ENCODE measurements around the gene OLFML3.
"Not testable (repeated sequence)": the region's sequence is repeated elsewhere in the genome, so short reads cannot be mapped to it uniquely, and the experiment has no call there.

Gene OLFML3

GRCh38 chr1:113990961-113991360 is 11.7 kb downstream of the OLFML3 start:
- DNase-seq (ENCODE audit: extremely low read depth in 1 of 2, low read depth in 1 of 2): no peak

- no peak for DNase-seq (ENCODE audit: extremely low read depth in 1 of 2, low read depth in 1 of 2)
Measured at GRCh38 chr1:113991467-113991997, 12.3 kb downstream of the OLFML3 start.

- no peak for DNase-seq (ENCODE audit: extremely low read depth in 1 of 2, low read depth in 1 of 2)
Measured at GRCh38 chr1:113993072-113993471, 13.8 kb downstream of the OLFML3 start.

GRCh38 chr1:113993766-113994165 is 14.5 kb downstream of the OLFML3 start:
- no peak for DNase-seq (ENCODE audit: extremely low read depth in 1 of 2, low read depth in 1 of 2)

- no peak for DNase-seq (ENCODE audit: extremely low read depth in 1 of 2, low read depth in 1 of 2)
Measured at GRCh38 chr1:113995382-113995781, 16.1 kb downstream of the OLFML3 start.

GRCh38 chr1:113998361-113998760 is 19.1 kb downstream of the OLFML3 start:
- no peak for DNase-seq (ENCODE audit: extremely low read depth in 1 of 2, low read depth in 1 of 2)

GRCh38 chr1:113999233-113999632 is 20.0 kb downstream of the OLFML3 start:
- no peak for DNase-seq (ENCODE audit: extremely low read depth in 1 of 2, low read depth in 1 of 2)

- DNase-seq (ENCODE audit: extremely low read depth in 1 of 2, low read depth in 1 of 2): no peak
Measured at GRCh38 chr1:113999799-114000198, 20.5 kb downstream of the OLFML3 start.

- DNase-seq (ENCODE audit: extremely low read depth in 1 of 2, low read depth in 1 of 2): no peak
Measured at GRCh38 chr1:114000406-114000805, 21.1 kb downstream of the OLFML3 start.

GRCh38 chr1:114002492-114003239 is 23.4 kb downstream of the OLFML3 start:
- no peak for DNase-seq (ENCODE audit: extremely low read depth in 1 of 2, low read depth in 1 of 2)

- no peak for DNase-seq (ENCODE audit: extremely low read depth in 1 of 2, low read depth in 1 of 2)
Measured at GRCh38 chr1:114003431-114003830, 24.2 kb downstream of the OLFML3 start.

GRCh38 chr1:114006825-114007224 is 27.6 kb downstream of the OLFML3 start:
- not testable (repeated sequence) for DNase-seq (ENCODE audit: extremely low read depth in 1 of 2, low read depth in 1 of 2)

- DNase-seq (ENCODE audit: extremely low read depth in 1 of 2, low read depth in 1 of 2): no peak
Measured at GRCh38 chr1:114008480-114008941, 29.2 kb downstream of the OLFML3 start.

GRCh38 chr1:114008993-114009392 is 29.7 kb downstream of the OLFML3 start:
- DNase-seq (ENCODE audit: extremely low read depth in 1 of 2, low read depth in 1 of 2): no peak

GRCh38 chr1:114009393-114009792 is 30.1 kb downstream of the OLFML3 start:
- DNase-seq (ENCODE audit: extremely low read depth in 1 of 2, low read depth in 1 of 2): no peak

- no peak for DNase-seq (ENCODE audit: extremely low read depth in 1 of 2, low read depth in 1 of 2)
Measured at GRCh38 chr1:114010433-114011184, 31.3 kb downstream of the OLFML3 start.

GRCh38 chr1:114011796-114012195 is 32.5 kb downstream of the OLFML3 start:
- DNase-seq (ENCODE audit: extremely low read depth in 1 of 2, low read depth in 1 of 2): no peak

GRCh38 chr1:114015075-114015474 is 35.8 kb downstream of the OLFML3 start:
- DNase-seq (ENCODE audit: extremely low read depth in 1 of 2, low read depth in 1 of 2): no peak

- not testable (repeated sequence) for DNase-seq (ENCODE audit: extremely low read depth in 1 of 2, low read depth in 1 of 2)
Measured at GRCh38 chr1:114019724-114020123, 40.5 kb downstream of the OLFML3 start.

- no peak for DNase-seq (ENCODE audit: extremely low read depth in 1 of 2, low read depth in 1 of 2)
Measured at GRCh38 chr1:114021665-114022099, 42.4 kb downstream of the OLFML3 start.

- DNase-seq (ENCODE audit: extremely low read depth in 1 of 2, low read depth in 1 of 2): no peak
Measured at GRCh38 chr1:114022877-114023276, 43.6 kb downstream of the OLFML3 start.

GRCh38 chr1:114023377-114023776 is 44.1 kb downstream of the OLFML3 start:
- DNase-seq (ENCODE audit: extremely low read depth in 1 of 2, low read depth in 1 of 2): no peak
